Loucy (cell line): ENCODE results near the gene GUCA1C.

Experiments used
- H2AFZ ChIP-seq: fragments of 200-600 bp; sonication (generic); 2 replicates; pipeline ENCODE4 v1.6.0; 2016; ENCODE audit warnings: antibody characterized with exemption, mild to moderate bottlenecking, low read length, moderate library complexity
- H3F3A ChIP-seq: fragments of 200-600 bp; 2 replicates; pipeline ENCODE4 v1.6.0; 2016; ENCODE audit warnings: antibody characterized with exemption, low read depth, mild to moderate bottlenecking
- H3K27me3 ChIP-seq: fragments of 200-600 bp; sonication (generic); 2 replicates; pipeline ENCODE4 v1.6.1; 2014; ENCODE audit warnings: low read length, mild to moderate bottlenecking; ENCODE audit not compliant: insufficient read depth, poor library complexity, severe bottlenecking
- H3K36me3 ChIP-seq: fragments of 200-600 bp; sonication (generic); 2 replicates; pipeline ENCODE4 v1.6.1; 2016; ENCODE audit warnings: low read length; ENCODE audit not compliant: insufficient read depth
- H3K4me1 ChIP-seq: fragments of 200-600 bp; sonication (generic); 2 replicates; pipeline ENCODE4 v1.5.1; 2014; ENCODE audit warnings: low read length, mild to moderate bottlenecking; ENCODE audit not compliant: insufficient read depth, poor library complexity, severe bottlenecking
- H3K4me2 ChIP-seq: fragments of 200-600 bp; sonication (generic); 2 replicates; pipeline ENCODE4 v1.6.0; 2014; ENCODE audit warnings: antibody characterized with exemption, low read length, low read depth, mild to moderate bottlenecking; ENCODE audit not compliant: poor library complexity, severe bottlenecking
- H3K4me3 ChIP-seq: fragments of 200-600 bp; sonication (generic); 2 replicates; pipeline ENCODE4 v1.5.1; 2014; ENCODE audit warnings: low read length, mild to moderate bottlenecking, mixed read lengths; ENCODE audit not compliant: poor library complexity, severe bottlenecking
- H3K79me2 ChIP-seq: fragments of 200-600 bp; sonication (generic); 2 replicates; pipeline ENCODE4 v1.6.1; 2014; ENCODE audit warnings: low read length; ENCODE audit not compliant: insufficient read depth
- H3K9ac ChIP-seq: fragments of 200-600 bp; sonication (generic); 2 replicates; pipeline ENCODE4 v1.6.0; 2014; ENCODE audit warnings: mild to moderate bottlenecking, low read depth, low read length, moderate library complexity; ENCODE audit not compliant: poor library complexity, severe bottlenecking
- H3K9me2 ChIP-seq: fragments of 200-600 bp; sonication (generic); replicated peaks from 2 replicates; pipeline ENCODE4 v1.6.1; 2016; ENCODE audit warnings: low read depth, low read length, mixed read lengths
- H3K9me3 ChIP-seq: fragments of 200-600 bp; sonication (generic); 2 replicates; pipeline ENCODE4 v1.6.1; 2014; ENCODE audit warnings: mild to moderate bottlenecking, antibody characterized with exemption, low read length, low read depth; ENCODE audit not compliant: insufficient read depth
- H4K20me1 ChIP-seq: fragments of 200-600 bp; sonication (generic); 2 replicates; pipeline ENCODE4 v1.6.0; 2014; ENCODE audit warnings: antibody characterized with exemption, low read length, mild to moderate bottlenecking; ENCODE audit not compliant: insufficient read depth, poor library complexity, severe bottlenecking
- EZH2phosphoT487 ChIP-seq: fragments of 200-600 bp; IDR thresholded peaks from 2 replicates; pipeline ENCODE4 v1.6.1; 2018; ENCODE audit warnings: antibody characterized with exemption, mild to moderate bottlenecking, moderate library complexity, borderline replicate concordance
- TF ChIP-seq, protein P1 (sequence below): fragments of 200-600 bp; sonication (generic); conservative IDR thresholded peaks from 2 replicates; pipeline ENCODE4 v1.5.1; 2014; ENCODE audit warnings: mild to moderate bottlenecking, antibody characterized with exemption, low read length

The GUCA1C gene

DNA sequence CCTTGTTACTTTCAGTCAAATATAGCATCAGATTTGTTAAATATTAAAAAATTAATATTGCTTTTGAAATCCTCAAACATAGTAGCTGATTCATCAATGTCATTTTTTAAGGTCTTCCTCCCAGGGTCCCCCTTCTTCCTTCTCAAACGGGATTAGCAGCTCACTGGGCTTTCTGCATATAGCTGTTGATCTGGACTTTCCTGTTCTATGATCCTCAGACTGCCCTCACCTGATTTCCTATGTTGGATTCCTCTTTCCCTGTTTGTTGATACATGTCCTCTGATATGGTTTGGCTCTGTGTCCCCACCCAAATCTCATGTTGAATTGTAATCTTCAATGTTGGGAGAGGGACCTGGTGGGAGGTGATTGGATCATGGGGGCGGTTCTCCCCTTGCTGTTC is 5.8 kb downstream of the GUCA1C start:
- TF ChIP-seq, protein P1, sequence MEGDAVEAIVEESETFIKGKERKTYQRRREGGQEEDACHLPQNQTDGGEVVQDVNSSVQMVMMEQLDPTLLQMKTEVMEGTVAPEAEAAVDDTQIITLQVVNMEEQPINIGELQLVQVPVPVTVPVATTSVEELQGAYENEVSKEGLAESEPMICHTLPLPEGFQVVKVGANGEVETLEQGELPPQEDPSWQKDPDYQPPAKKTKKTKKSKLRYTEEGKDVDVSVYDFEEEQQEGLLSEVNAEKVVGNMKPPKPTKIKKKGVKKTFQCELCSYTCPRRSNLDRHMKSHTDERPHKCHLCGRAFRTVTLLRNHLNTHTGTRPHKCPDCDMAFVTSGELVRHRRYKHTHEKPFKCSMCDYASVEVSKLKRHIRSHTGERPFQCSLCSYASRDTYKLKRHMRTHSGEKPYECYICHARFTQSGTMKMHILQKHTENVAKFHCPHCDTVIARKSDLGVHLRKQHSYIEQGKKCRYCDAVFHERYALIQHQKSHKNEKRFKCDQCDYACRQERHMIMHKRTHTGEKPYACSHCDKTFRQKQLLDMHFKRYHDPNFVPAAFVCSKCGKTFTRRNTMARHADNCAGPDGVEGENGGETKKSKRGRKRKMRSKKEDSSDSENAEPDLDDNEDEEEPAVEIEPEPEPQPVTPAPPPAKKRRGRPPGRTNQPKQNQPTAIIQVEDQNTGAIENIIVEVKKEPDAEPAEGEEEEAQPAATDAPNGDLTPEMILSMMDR, result no peak
- no peak for TF ChIP-seq EZH2phosphoT487

GRCh38 chr3:108946292-108947285 is 7.1 kb downstream of the GUCA1C start:
- Histone ChIP-seq H3K9me3 (no peaks in the 10 kb centered on the region), H3K79me2 (no peaks in the 10 kb centered on the region), H3K4me1 (no peaks in the 10 kb centered on the region), H3K27me3 (no peaks in the 10 kb centered on the region), H2AFZ (0 out of 2 replicates have a peak overlapping the region, but pooled peaks have one; percentile 4), H4K20me1 (no peaks in the 10 kb centered on the region), H3K36me3 (no peaks in the 10 kb centered on the region), H3K4me2 (no peak overlapping the region), H3K9ac (no peak overlapping the region), H3K9me2 (no peaks in the 10 kb centered on the region), H3F3A (no peaks in the 10 kb centered on the region), H3K4me3 (no peak overlapping the region)
- TF ChIP-seq EZH2phosphoT487, result no peak
- TF ChIP-seq, protein P1, result no peak

More for the DNA sequence above, 5.8 kb downstream of the GUCA1C start:
- Histone ChIP-seq H3K9ac (no peak overlapping the region), H3F3A (no peaks in the 10 kb centered on the region), H3K27me3 (no peaks in the 10 kb centered on the region), H4K20me1 (no peaks in the 10 kb centered on the region), H3K9me2 (no peaks in the 10 kb centered on the region), H3K9me3 (no peaks in the 10 kb centered on the region), H3K36me3 (no peaks in the 10 kb centered on the region), H3K79me2 (no peaks in the 10 kb centered on the region), H3K4me3 (no peak overlapping the region), H2AFZ (no peak overlapping the region), H3K4me1 (no peaks in the 10 kb centered on the region), H3K4me2 (no peak overlapping the region)

DNA sequence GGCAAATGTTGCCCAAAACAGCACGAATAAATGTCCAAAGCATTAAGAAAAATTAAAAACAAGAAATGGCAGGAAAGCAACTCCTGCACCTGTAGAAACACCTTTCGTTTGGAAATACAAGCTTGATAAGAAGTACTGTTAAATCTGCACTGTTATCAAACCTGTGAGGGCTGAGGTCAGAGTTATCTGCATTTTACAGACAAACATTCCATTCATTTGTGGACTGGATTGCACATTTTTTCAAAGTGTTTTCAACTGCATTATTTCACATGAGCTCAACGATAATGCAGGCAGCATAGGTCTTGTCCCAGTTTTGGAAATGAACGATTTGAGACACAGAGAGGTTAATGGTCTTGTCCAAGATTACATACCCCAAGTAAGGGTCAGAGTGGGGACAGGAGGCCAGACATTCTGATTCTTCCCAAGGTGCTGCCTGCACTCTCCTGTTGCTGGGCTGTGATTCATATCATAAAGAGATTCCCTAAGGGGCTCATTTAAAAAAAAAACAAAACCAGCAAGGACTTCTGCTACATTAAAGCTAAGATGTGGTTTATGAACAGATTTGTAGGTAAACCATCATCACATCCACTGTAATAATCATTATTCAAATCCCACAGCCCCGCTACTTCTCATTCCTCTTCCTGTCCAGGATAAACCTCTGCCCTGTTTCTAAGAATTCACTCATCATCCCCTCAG is 13.0 kb downstream of the GUCA1C start:
- Histone ChIP-seq H3K9me3 (no peaks in the 10 kb centered on the region), H3K4me2 (no peak overlapping the region), H4K20me1 (no peaks in the 10 kb centered on the region), H3F3A (no peaks in the 10 kb centered on the region), H3K4me1 (no peaks in the 10 kb centered on the region), H3K79me2 (no peaks in the 10 kb centered on the region), H3K4me3 (no peak overlapping the region), H3K9me2 (no peaks in the 10 kb centered on the region), H3K36me3 (no peaks in the 10 kb centered on the region), H3K27me3 (no peaks in the 10 kb centered on the region), H3K9ac (no peak overlapping the region), H2AFZ (no peak overlapping the region)
- TF ChIP-seq, protein P1, result no peak
- TF ChIP-seq EZH2phosphoT487, result no peak
